CD4-positive, CD25-positive, alpha-beta regulatory T cell (primary cell): ENCODE measurements around the gene RAB44. TPM values are rescaled to one million over a fixed set of nuclear protein-coding genes. Genes with fewer than 3 reads are reported as not detected.
"Not testable (repeated sequence)": the region's sequence is repeated elsewhere in the genome, so short reads cannot be mapped to it uniquely, and the experiment has no call there.

Experiments
- ATAC-seq, 2 donors: fragments of 150-1000 bp; cut with Tn5 transposase; one replicate each; pipeline ENCODE4 v1.10.0; 2021; ENCODE audit warnings: low read depth in 2 of 2, moderate number of reproducible peaks in 2 of 2, moderate library complexity in 1 of 2
- DNase-seq, 3 donors: peaks; one replicate each; pipeline versions ENCODE4 v3.0.0 to v3.0.0-alpha.2; 2012 to 2022; ENCODE audit warnings: mixed read lengths in 1 of 3
- H3K27ac ChIP-seq: one replicate; pipeline ENCODE4 v1.7.0; 2013; ENCODE audit warnings: mild to moderate bottlenecking, low read length; ENCODE audit not compliant: insufficient read depth, poor library complexity, severe bottlenecking
- H3K27me3 ChIP-seq: one replicate; pipeline ENCODE4 v1.7.0; 2013; ENCODE audit warnings: low read length; ENCODE audit not compliant: control insufficient read depth, insufficient read depth
- H3K36me3 ChIP-seq: one replicate; pipeline ENCODE4 v1.7.0; 2013; ENCODE audit warnings: mild to moderate bottlenecking, low read length, moderate library complexity; ENCODE audit not compliant: control insufficient read depth, insufficient read depth
- H3K4me1 ChIP-seq: 2 replicates; pipeline ENCODE4 v1.7.0; 2013; ENCODE audit warnings: mild to moderate bottlenecking, low read length; ENCODE audit not compliant: insufficient read depth, control insufficient read depth, poor library complexity, severe bottlenecking
- H3K4me3 ChIP-seq: one replicate; pipeline ENCODE4 v1.7.0; 2013; ENCODE audit warnings: low read depth, mild to moderate bottlenecking, low read length, moderate library complexity
- H3K9me3 ChIP-seq, 2 experiments: 1 replicate in 1 of 2; 2 replicates in 1 of 2; pipeline ENCODE4 v1.7.0; 2013; ENCODE audit warnings: low read length in 2 of 2, mild to moderate bottlenecking in 1 of 2, moderate library complexity in 1 of 2; ENCODE audit not compliant: control insufficient read depth in 2 of 2
- H3K27ac Mint-ChIP-seq, 3 donors: one replicate each; pipeline ENCODE4 v1.8.0; 2020 to 2022; ENCODE audit warnings: mild to moderate bottlenecking in 3 of 3, mixed read lengths in 3 of 3, moderate library complexity in 2 of 3
- H3K27me3 Mint-ChIP-seq: one replicate; pipeline ENCODE4 v1.8.0; 2022; ENCODE audit warnings: mild to moderate bottlenecking, mixed read lengths
- H3K36me3 Mint-ChIP-seq: one replicate; pipeline ENCODE4 v1.8.0; 2020; ENCODE audit warnings: mixed read lengths
- H3K4me1 Mint-ChIP-seq, 4 donors: one replicate each; pipeline ENCODE4 v1.8.0; 2020 to 2022; ENCODE audit warnings: mixed read lengths in 4 of 4, mild to moderate bottlenecking in 1 of 4
- H3K4me3 Mint-ChIP-seq, 4 donors: one replicate each; pipeline ENCODE4 v1.8.0; 2020 to 2022; ENCODE audit warnings: mild to moderate bottlenecking in 4 of 4, mixed read lengths in 4 of 4, moderate library complexity in 3 of 4
- H3K9me3 Mint-ChIP-seq, 7 donors: one replicate each; pipeline ENCODE4 v1.8.0; 2020 to 2022; ENCODE audit warnings: mixed read lengths in 7 of 7, mild to moderate bottlenecking in 3 of 7, moderate library complexity in 2 of 7
- polyA plus RNA-seq, 4 donors: library from polyadenylated mRNA; unstranded; fragments of 300-500 nt; fragmentation: Illumina TruSeq; gene quantifications; one replicate each; pipeline ENCODE4 v1.2.3, GENCODE V29; 2021
- total RNA-seq: library from RNA; stranded (reverse); gene quantifications from one replicate; pipeline ENCODE4 v1.2.3, GENCODE V29; 2022

The RAB44 gene
- total RNA-seq (0.27 TPM), polyA plus RNA-seq (not detected)

GRCh38 chr6:36697481-36697903, at the start of gene RAB44:
TSS of gene RAB44 (plus strand) at chr6:36697826. CDS start at chr6:36704236, 6,410 bp downstream.
- Mint-ChIP-seq H3K36me3 (no peaks in the 10 kb centered on the region), H3K9me3 (no peaks in the 10 kb centered on the region), H3K27me3 (peaks cover 4% of the 10 kb centered on the region), H3K4me1 (peaks cover 6 to 14% (median 10%) of the 10 kb centered on the region in 4 donors), H3K4me3 (peak within 1 kb of the TSS in 1 of 4 donors; percentile 33), H3K27ac (peak within 1 kb of the TSS in 2 of 3 donors; percentile 29 to 39)
- DNase-seq (no peak), ATAC-seq (no peak)
- no peak within 1 kb of the TSS for H3K4me3 ChIP-seq
- H3K4me1 ChIP-seq: peaks cover 8% of the 10 kb centered on the region
- no peaks in the 10 kb centered on the region for H3K9me3 ChIP-seq
- H3K27me3 ChIP-seq: no peaks in the 10 kb centered on the region
- no peak within 1 kb of the TSS for H3K27ac ChIP-seq
- no peaks in the 10 kb centered on the region for H3K36me3 ChIP-seq

- Histone ChIP-seq H3K36me3 (no peaks in the 10 kb centered on the region), H3K27me3 (peaks cover 8% of the 10 kb centered on the region), H3K4me3 (no peak overlapping the region), H3K4me1 (no peaks in the 10 kb centered on the region), H3K9me3 (no peaks in the 10 kb centered on the region), H3K27ac (no peak overlapping the region)
- Mint-ChIP-seq H3K27ac (peak overlapping the region in 1 of 3 donors; percentile 60), H3K9me3 (no peaks in the 10 kb centered on the region), H3K4me3 (no peak overlapping the region), H3K36me3 (no peaks in the 10 kb centered on the region), H3K27me3 (peaks cover 69% of the 10 kb centered on the region), H3K4me1 (no peaks in the 10 kb centered on the region)
- DNase-seq (no peak), ATAC-seq (no peak)
Observed at GRCh38 chr6:36649086-36649485, 48.5 kb upstream of the RAB44 start.

- Histone ChIP-seq H3K9me3 (no peaks in the 10 kb centered on the region), H3K27ac (no peak overlapping the region), H3K4me1 (no peaks in the 10 kb centered on the region), H3K4me3 (no peak overlapping the region), H3K36me3 (no peaks in the 10 kb centered on the region), H3K27me3 (peaks cover 8% of the 10 kb centered on the region)
- no peaks in the 10 kb centered on the region for H3K36me3 Mint-ChIP-seq
- ATAC-seq (no peak), DNase-seq (no peak)
- peak overlapping the region in 1 of 3 donors; percentile 60 for H3K27ac Mint-ChIP-seq
- H3K9me3 Mint-ChIP-seq: no peaks in the 10 kb centered on the region
- peaks cover 77% of the 10 kb centered on the region for H3K27me3 Mint-ChIP-seq
- H3K4me1 Mint-ChIP-seq: no peaks in the 10 kb centered on the region
- no peak overlapping the region for H3K4me3 Mint-ChIP-seq
Observed at GRCh38 chr6:36649701-36650484, 47.7 kb upstream of the RAB44 start.

- H3K9me3 ChIP-seq: no peaks in the 10 kb centered on the region
- no peak overlapping the region for H3K4me3 ChIP-seq
- ATAC-seq (no peak), DNase-seq (no peak)
- Mint-ChIP-seq H3K27ac (no peak overlapping the region), H3K27me3 (peaks cover 80% of the 10 kb centered on the region), H3K4me1 (no peaks in the 10 kb centered on the region), H3K36me3 (no peaks in the 10 kb centered on the region), H3K9me3 (no peaks in the 10 kb centered on the region), H3K4me3 (no peak overlapping the region)
- H3K36me3 ChIP-seq: no peaks in the 10 kb centered on the region
- no peaks in the 10 kb centered on the region for H3K4me1 ChIP-seq
- peaks cover 12% of the 10 kb centered on the region for H3K27me3 ChIP-seq
- no peak overlapping the region for H3K27ac ChIP-seq
Observed at GRCh38 chr6:36650848-36651478, 46.7 kb upstream of the RAB44 start.

GRCh38 chr6:36651659-36652379, 45.8 kb upstream of the RAB44 start:
- peak overlapping the region in 1 of 3 donors; percentile 23 for H3K27ac Mint-ChIP-seq
- H3K36me3 Mint-ChIP-seq: no peaks in the 10 kb centered on the region
- DNase-seq: no peak

GRCh38 chr6:36654469-36654868, 43.2 kb upstream of the RAB44 start:
- H3K36me3 ChIP-seq, H3K9me3 Mint-ChIP-seq, DNase-seq, H3K27ac Mint-ChIP-seq, H3K36me3 Mint-ChIP-seq, H3K4me3 ChIP-seq, H3K9me3 ChIP-seq, H3K27ac ChIP-seq, H3K4me3 Mint-ChIP-seq, H3K4me1 ChIP-seq, H3K4me1 Mint-ChIP-seq, ATAC-seq: not testable (repeated sequence)
- H3K27me3 Mint-ChIP-seq: peaks cover 79% of the 10 kb centered on the region
- peaks cover 28% of the 10 kb centered on the region for H3K27me3 ChIP-seq

More at GRCh38 chr6:36651659-36652379, 45.8 kb upstream of the RAB44 start:
- Histone ChIP-seq H3K36me3 (no peaks in the 10 kb centered on the region), H3K9me3 (no peaks in the 10 kb centered on the region), H3K27ac (no peak overlapping the region), H3K27me3 (peaks cover 14% of the 10 kb centered on the region), H3K4me3 (no peak overlapping the region), H3K4me1 (no peaks in the 10 kb centered on the region)
- Mint-ChIP-seq H3K4me3 (no peak overlapping the region), H3K27me3 (peaks cover 80% of the 10 kb centered on the region), H3K4me1 (no peaks in the 10 kb centered on the region), H3K9me3 (no peaks in the 10 kb centered on the region)
- ATAC-seq: no peak

- Histone ChIP-seq H3K9me3 (no peaks in the 10 kb centered on the region), H3K27ac (no peak overlapping the region), H3K36me3 (no peaks in the 10 kb centered on the region), H3K27me3 (peaks cover 26% of the 10 kb centered on the region), H3K4me3 (no peak overlapping the region), H3K4me1 (no peaks in the 10 kb centered on the region)
- Mint-ChIP-seq H3K27me3 (peaks cover 79% of the 10 kb centered on the region), H3K9me3 (no peaks in the 10 kb centered on the region), H3K36me3 (no peaks in the 10 kb centered on the region), H3K4me1 (no peaks in the 10 kb centered on the region), H3K27ac (no peak overlapping the region), H3K4me3 (no peak overlapping the region)
- no peak for DNase-seq
- ATAC-seq: no peak
Observed at GRCh38 chr6:36655085-36655724, 42.4 kb upstream of the RAB44 start.
